Pulmonary artery endothelial cell (primary cell): ENCODE measurements around the gene MCUB. TPM values are rescaled to one million over a fixed set of nuclear protein-coding genes. Genes with fewer than 3 reads are reported as not detected.

Experiments
- DNase-seq: peaks from one replicate; pipeline ENCODE4 v3.0.0-alpha.2; 2011; ENCODE audit warnings: low read depth, low spot score
- total RNA-seq: library from RNA; depleted of rRNA; stranded (reverse); fragments of >200 nt; gene quantifications from 2 replicates; pipeline ENCODE4 v1.2.3, GENCODE V29; 2014

MCUB gene
- total RNA-seq, 1 donor from 2014 or later, result 48.6 TPM

DNA sequence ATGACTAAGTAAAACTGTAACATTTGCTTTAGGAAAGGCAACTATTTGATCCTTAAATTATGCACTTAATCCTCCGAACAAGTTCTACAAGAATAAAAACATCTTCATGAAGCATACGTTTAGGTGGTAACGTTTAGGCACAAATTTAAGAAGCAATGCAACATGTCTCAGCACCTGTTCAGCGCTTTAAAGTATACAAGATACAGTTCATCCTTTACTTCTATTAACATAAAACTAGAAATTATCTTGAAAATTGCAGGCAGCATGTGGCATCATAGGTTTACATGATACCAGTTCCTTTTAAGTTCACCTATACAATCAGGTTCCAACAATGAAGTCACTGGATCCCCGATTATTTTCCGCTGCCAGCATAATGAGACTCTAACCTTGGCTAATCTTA, 168.3 kb downstream of the MCUB start:
- DNase-seq, result no peak

DNA sequence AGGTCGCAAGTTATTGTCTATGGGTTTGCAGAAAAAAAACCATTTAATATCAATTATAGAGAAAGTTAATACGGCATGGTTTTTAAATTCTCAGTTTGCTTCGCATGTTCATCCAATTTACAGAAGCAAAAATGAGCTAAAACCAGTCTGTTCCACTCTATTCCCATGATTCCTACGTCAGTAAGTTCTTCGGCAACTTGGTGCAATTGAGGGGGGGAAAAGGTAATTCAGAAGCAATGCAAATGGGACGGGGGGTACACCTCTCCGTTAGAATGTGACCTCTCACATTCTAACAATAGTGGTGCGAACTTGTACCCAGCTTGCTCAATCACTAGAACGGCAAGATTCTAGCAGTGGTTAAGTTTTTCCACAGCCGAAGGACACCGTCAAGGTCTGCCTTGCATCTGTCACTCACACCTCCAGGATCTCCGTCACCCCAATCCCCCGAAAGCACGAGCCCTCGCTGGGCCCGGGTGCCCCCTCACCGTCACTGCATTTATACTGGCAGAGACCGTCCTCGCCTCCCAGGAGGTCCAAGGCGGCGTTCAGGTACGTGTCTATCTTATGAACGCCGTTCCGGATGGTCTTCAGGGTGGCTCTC, 169.2 kb downstream of the MCUB start:
- DNase-seq, result no peak

DNA sequence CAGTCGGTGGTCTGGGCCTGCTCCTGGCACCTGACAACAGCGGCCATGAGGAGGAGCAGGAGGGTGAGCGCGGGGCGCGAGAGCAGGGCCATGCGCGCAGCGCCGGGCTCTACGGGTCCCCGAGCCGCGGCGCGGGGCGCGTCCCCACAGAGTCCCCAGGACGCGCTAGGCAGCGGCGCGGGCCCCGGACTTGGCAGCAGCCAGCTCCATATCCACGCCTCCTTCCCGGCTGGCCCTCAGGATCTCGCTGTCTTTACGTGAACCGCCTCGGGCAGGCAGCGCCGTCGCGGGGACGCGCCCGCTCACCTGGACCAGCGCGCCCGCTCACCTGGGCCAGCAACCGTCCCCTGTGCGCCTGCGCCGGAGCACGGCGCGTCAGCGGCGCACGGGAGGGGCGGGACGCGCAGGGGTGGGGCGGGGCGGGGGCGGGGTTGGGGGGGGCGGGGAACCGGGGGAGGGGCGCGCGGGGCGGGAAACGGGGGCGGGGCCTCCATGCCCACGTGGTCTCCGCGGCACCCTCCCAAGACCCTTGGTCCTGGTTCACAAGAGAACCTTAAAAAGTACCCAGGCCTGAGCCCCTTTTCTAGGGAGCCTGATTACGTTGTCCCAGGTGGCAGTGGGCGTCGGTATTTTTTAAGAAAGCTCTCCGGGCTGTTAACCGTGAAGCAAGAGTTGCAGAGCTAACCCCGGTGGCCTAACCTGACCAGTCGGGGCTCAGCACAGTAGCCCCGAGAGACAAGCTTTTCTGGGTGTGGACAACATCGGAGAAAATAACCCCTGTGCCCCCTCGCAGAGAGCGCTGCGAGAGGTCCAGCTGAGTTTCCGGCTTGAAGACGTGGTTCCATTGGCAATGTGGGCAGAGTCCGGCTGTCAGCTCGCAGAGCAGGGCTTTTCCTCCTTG, 169.9 kb downstream of the MCUB start, which contains the start of gene PLA2G12A:
PLA2G12A (minus strand) TSS at position 353 of the 901 bp plus-strand sequence; CDS start at position 92, 261 bp downstream.
- DNase-seq, result peak; percentile 13

DNA sequence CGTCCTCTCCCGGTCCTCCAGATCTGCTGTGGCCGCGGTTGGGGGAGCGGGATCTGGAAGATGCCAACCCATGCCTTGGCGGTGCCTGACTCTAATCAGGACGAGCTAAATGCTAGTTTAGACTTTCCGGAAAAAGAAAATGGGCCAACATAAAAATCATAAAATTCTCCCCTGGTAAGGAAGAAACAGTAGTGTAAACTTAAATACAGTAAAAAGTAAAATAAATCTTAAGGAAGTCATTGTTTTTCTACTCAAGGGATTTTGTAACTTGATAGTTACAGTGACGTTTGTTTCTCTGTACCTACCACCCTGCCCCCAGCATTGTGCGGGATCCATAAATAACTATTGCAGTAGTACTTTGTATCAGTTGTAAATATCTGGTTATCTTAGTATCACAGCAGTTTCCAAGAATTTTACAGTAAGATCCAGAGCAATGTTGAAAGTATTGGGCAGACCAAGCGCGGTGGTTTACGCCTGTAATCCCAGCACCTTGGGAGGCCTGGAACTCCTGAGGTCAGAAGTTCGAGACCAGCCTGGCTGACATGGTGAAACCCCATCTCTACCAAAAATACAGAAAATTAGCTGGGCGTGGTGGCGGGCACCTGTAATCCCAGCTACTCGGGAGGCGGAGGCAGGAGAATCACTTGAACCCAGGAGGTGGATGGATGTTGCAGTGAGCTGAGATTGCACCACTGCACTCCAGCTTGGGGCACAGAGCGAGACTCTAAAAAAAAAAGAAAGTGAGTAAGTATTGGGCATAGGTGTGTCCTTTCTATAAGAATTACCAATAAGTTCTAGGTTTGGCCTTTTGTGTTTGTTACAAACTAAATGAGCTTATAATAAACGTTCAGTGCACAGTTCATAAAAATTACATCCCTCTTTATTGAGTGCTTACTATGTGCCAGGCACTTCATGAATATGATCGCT, 170.8 kb downstream of the MCUB start:
- no peak for DNase-seq

DNA sequence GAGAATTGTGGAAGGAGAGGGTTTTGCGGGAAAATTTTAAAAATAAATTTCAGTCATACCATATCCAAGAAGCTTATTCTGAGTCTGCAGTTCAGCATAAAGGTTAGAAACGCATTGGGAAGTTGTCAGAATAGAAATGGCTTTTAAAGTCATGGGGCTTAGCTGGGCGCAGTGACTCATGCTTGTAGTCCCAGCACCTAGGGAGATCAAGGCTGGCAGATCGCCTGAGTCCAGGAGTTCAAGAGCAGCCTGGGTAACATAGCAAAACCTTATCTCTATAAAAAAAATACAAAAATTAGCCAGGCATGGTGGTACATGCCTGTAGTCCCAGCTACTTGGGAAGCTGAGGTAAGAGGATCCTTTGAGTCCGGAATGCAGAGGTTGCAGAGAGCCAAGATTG, 173.7 kb downstream of the MCUB start:
- DNase-seq, result no peak

DNA sequence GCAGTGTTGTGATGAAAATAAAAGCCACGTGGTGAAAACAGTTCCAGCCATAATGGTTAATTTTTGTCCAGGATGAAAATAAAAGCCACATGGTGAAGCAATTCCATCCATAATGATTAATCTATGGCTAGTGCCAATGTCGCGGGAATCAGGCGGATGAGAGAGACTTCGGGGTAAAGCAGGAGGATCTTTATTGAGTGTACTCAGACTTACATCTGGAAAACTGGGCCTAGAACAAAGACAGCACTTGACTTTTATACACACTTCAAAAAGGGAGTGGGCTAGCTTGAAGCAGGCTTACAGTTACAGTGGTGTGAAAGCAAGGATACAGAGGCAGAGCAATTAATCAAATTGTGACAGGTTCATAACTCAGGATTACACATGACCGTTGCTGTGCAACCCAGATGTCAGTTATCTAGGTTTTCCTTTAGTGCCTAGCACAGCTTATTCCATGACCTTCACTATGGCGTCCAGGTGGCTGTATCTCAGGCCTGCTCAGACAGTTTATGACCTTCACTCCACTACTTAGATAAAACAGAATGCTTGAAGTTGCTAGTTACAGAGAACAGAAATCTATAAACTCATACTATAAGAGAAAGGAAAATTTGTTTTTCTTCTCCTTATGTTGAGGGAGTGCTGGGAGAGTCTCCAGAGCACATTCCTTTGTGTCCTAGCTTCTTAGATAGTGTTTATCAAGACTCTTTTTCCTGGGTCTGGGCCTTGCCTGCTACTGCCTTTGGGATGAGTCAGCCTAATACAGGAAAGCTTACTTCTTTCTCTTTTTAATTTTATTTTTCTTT, 175.7 kb downstream of the MCUB start:
- no peak for DNase-seq

Other genes with a start within 250 kb of the MCUB start
- gene SEC24B, start 126.4 kb upstream of the MCUB start, total RNA-seq, result 12.9 and 14.6 TPM in 2 replicates
- gene CASP6, start 143.2 kb downstream of the MCUB start, total RNA-seq, result 43.3 and 46.8 TPM in 2 replicates
- gene PLA2G12A, start 169.8 kb downstream of the MCUB start, total RNA-seq, result 12.6 and 14.8 TPM in 2 replicates
- gene CFI, start 241.8 kb downstream of the MCUB start, total RNA-seq, result 23.9 and 25.1 TPM in 2 replicates